ENCODE data around the gene TTLL5. TPM values are rescaled to one million over a fixed set of nuclear protein-coding genes. Genes with fewer than 3 reads are reported as not detected.
"Not testable (repeated sequence)": the region's sequence is repeated elsewhere in the genome, so short reads cannot be mapped to it uniquely, and the experiment has no call there.

The TTLL5 gene
- total RNA-seq, 2 donors from 2014 or later: 14.6 to 15.3 TPM

GRCh38 chr14:75904311-75904710 lies 243.3 kb downstream of the TTLL5 start:
- Mint-ChIP-seq H3K27me3 (ENCODE audit: low read depth) (no peaks in the 10 kb centered on the region), H3K27ac (no peak overlapping the region), H3K9me3 (no peaks in the 10 kb centered on the region), H3K4me1 (ENCODE audit: low read depth) (no peaks in the 10 kb centered on the region), H3K36me3 (ENCODE audit: insufficient read depth in 2 of 2) (no peaks in the 10 kb centered on the region), H3K4me3 (no peak overlapping the region)
- ATAC-seq (replicated peaks in 1 of 2) (no peak), DNase-seq (no peak)

GRCh38 chr14:75905147-75905904 lies 244.3 kb downstream of the TTLL5 start:
- H3K9me3 Mint-ChIP-seq: no peaks in the 10 kb centered on the region
- no peaks in the 10 kb centered on the region for H3K36me3 Mint-ChIP-seq (ENCODE audit: insufficient read depth in 2 of 2)
- H3K4me1 Mint-ChIP-seq (ENCODE audit: low read depth): no peaks in the 10 kb centered on the region
- H3K27ac Mint-ChIP-seq: no peak overlapping the region
- ATAC-seq (replicated peaks in 1 of 2) (no peak), DNase-seq (no peak)
- no peak overlapping the region for H3K4me3 Mint-ChIP-seq
- no peaks in the 10 kb centered on the region for H3K27me3 Mint-ChIP-seq (ENCODE audit: low read depth)

- no peak overlapping the region for H3K27ac Mint-ChIP-seq
- H3K27me3 Mint-ChIP-seq (ENCODE audit: low read depth): no peaks in the 10 kb centered on the region
- no peak overlapping the region for H3K4me3 Mint-ChIP-seq
- H3K36me3 Mint-ChIP-seq (ENCODE audit: insufficient read depth in 2 of 2): no peaks in the 10 kb centered on the region
- H3K4me1 Mint-ChIP-seq (ENCODE audit: low read depth): no peaks in the 10 kb centered on the region
- no peaks in the 10 kb centered on the region for H3K9me3 Mint-ChIP-seq
- no peak for ATAC-seq (replicated peaks in 1 of 2)
- DNase-seq: no peak
These were observed 245.2 kb downstream of the TTLL5 start for GRCh38 chr14:75906228-75906627.

GRCh38 chr14:75906680-75907280 lies 245.7 kb downstream of the TTLL5 start:
- H3K4me1 Mint-ChIP-seq (ENCODE audit: low read depth): no peaks in the 10 kb centered on the region
- no peak overlapping the region for H3K27ac Mint-ChIP-seq
- DNase-seq: peak; percentile 68 to 73
- H3K27me3 Mint-ChIP-seq (ENCODE audit: low read depth): no peaks in the 10 kb centered on the region
- ATAC-seq (replicated peaks in 1 of 2): peak in 1 of 2 donors; percentile 47
- no peak overlapping the region for H3K4me3 Mint-ChIP-seq
- H3K36me3 Mint-ChIP-seq (ENCODE audit: insufficient read depth in 2 of 2): no peaks in the 10 kb centered on the region
- no peaks in the 10 kb centered on the region for H3K9me3 Mint-ChIP-seq

GRCh38 chr14:75907756-75908359 lies 246.8 kb downstream of the TTLL5 start:
- no peaks in the 10 kb centered on the region for H3K36me3 Mint-ChIP-seq (ENCODE audit: insufficient read depth in 2 of 2)
- H3K4me3 Mint-ChIP-seq: no peak overlapping the region
- no peaks in the 10 kb centered on the region for H3K27me3 Mint-ChIP-seq (ENCODE audit: low read depth)
- H3K9me3 Mint-ChIP-seq: no peaks in the 10 kb centered on the region
- DNase-seq (no peak), ATAC-seq (replicated peaks in 1 of 2) (no peak)
- H3K27ac Mint-ChIP-seq: no peak overlapping the region
- H3K4me1 Mint-ChIP-seq (ENCODE audit: low read depth): no peaks in the 10 kb centered on the region

- no peaks in the 10 kb centered on the region for H3K4me1 Mint-ChIP-seq (ENCODE audit: low read depth)
- no peak overlapping the region for H3K27ac Mint-ChIP-seq
- DNase-seq (no peak), ATAC-seq (replicated peaks in 1 of 2) (no peak)
- no peaks in the 10 kb centered on the region for H3K36me3 Mint-ChIP-seq (ENCODE audit: insufficient read depth in 2 of 2)
- H3K27me3 Mint-ChIP-seq (ENCODE audit: low read depth): no peaks in the 10 kb centered on the region
- no peaks in the 10 kb centered on the region for H3K9me3 Mint-ChIP-seq
- H3K4me3 Mint-ChIP-seq: no peak overlapping the region
These were observed 248.6 kb downstream of the TTLL5 start for GRCh38 chr14:75909630-75910029.

- H3K27ac Mint-ChIP-seq: no peak overlapping the region
- no peak for ATAC-seq (replicated peaks in 1 of 2)
- H3K4me1 Mint-ChIP-seq (ENCODE audit: low read depth): no peaks in the 10 kb centered on the region
These were observed 249.0 kb downstream of the TTLL5 start for GRCh38 chr14:75910048-75910447.

GRCh38 chr14:75911883-75912282 lies 250.8 kb downstream of the TTLL5 start:
- Mint-ChIP-seq H3K27me3 (ENCODE audit: low read depth) (no peaks in the 10 kb centered on the region), H3K4me3 (no peak overlapping the region), H3K4me1 (ENCODE audit: low read depth) (no peaks in the 10 kb centered on the region), H3K9me3 (no peaks in the 10 kb centered on the region), H3K27ac (no peak overlapping the region), H3K36me3 (ENCODE audit: insufficient read depth in 2 of 2) (no peaks in the 10 kb centered on the region)
- DNase-seq (no peak), ATAC-seq (replicated peaks in 1 of 2) (no peak)

More at GRCh38 chr14:75910048-75910447, 249.0 kb downstream of the TTLL5 start:
- Mint-ChIP-seq H3K27me3 (ENCODE audit: low read depth) (no peaks in the 10 kb centered on the region), H3K4me3 (no peak overlapping the region), H3K36me3 (ENCODE audit: insufficient read depth in 2 of 2) (no peaks in the 10 kb centered on the region), H3K9me3 (no peaks in the 10 kb centered on the region)
- DNase-seq: no peak

- Mint-ChIP-seq H3K9me3 (no peaks in the 10 kb centered on the region), H3K27ac (no peak overlapping the region), H3K27me3 (ENCODE audit: low read depth) (no peaks in the 10 kb centered on the region), H3K4me3 (no peak overlapping the region), H3K36me3 (ENCODE audit: insufficient read depth in 2 of 2) (no peaks in the 10 kb centered on the region), H3K4me1 (ENCODE audit: low read depth) (no peaks in the 10 kb centered on the region)
- DNase-seq: no peak
- ATAC-seq (replicated peaks in 1 of 2): no peak
These were observed 252.1 kb downstream of the TTLL5 start for GRCh38 chr14:75913183-75913582.

GRCh38 chr14:75915045-75915444 lies 254.0 kb downstream of the TTLL5 start:
- H3K27ac Mint-ChIP-seq: no peak overlapping the region
- H3K27me3 Mint-ChIP-seq (ENCODE audit: low read depth): no peaks in the 10 kb centered on the region
- no peaks in the 10 kb centered on the region for H3K36me3 Mint-ChIP-seq (ENCODE audit: insufficient read depth in 2 of 2)

GRCh38 chr14:75917322-75917945 lies 256.4 kb downstream of the TTLL5 start:
- ATAC-seq (replicated peaks in 1 of 2): no peak

More at GRCh38 chr14:75915045-75915444, 254.0 kb downstream of the TTLL5 start:
- Mint-ChIP-seq H3K4me3 (no peak overlapping the region), H3K9me3 (no peaks in the 10 kb centered on the region), H3K4me1 (ENCODE audit: low read depth) (no peaks in the 10 kb centered on the region)
- DNase-seq (no peak), ATAC-seq (replicated peaks in 1 of 2) (no peak)

GRCh38 chr14:75917946-75918335 lies 256.9 kb downstream of the TTLL5 start:
- no peak for ATAC-seq (replicated peaks in 1 of 2)
- H3K4me3 Mint-ChIP-seq: no peak overlapping the region

More at GRCh38 chr14:75917322-75917945, 256.4 kb downstream of the TTLL5 start:
- H3K4me3 Mint-ChIP-seq: no peak overlapping the region
- H3K4me1 Mint-ChIP-seq (ENCODE audit: low read depth): no peaks in the 10 kb centered on the region
- peaks cover 2% of the 10 kb centered on the region in 2 donors for H3K36me3 Mint-ChIP-seq (ENCODE audit: insufficient read depth in 2 of 2)
- no peak overlapping the region for H3K27ac Mint-ChIP-seq
- peaks cover 2% of the 10 kb centered on the region in 2 donors for H3K9me3 Mint-ChIP-seq
- H3K27me3 Mint-ChIP-seq (ENCODE audit: low read depth): no peaks in the 10 kb centered on the region
- DNase-seq: no peak

GRCh38 chr14:75920421-75920820 lies 259.4 kb downstream of the TTLL5 start:
- ATAC-seq (replicated peaks in 1 of 2); H3K4me3 Mint-ChIP-seq; H3K27me3 Mint-ChIP-seq (ENCODE audit: low read depth); H3K4me1 Mint-ChIP-seq (ENCODE audit: low read depth); H3K9me3 Mint-ChIP-seq; H3K36me3 Mint-ChIP-seq (ENCODE audit: insufficient read depth in 2 of 2); DNase-seq; H3K27ac Mint-ChIP-seq: not testable (repeated sequence)

More at GRCh38 chr14:75917946-75918335, 256.9 kb downstream of the TTLL5 start:
- Mint-ChIP-seq H3K27ac (no peak overlapping the region), H3K4me1 (ENCODE audit: low read depth) (no peaks in the 10 kb centered on the region), H3K9me3 (peaks cover 2% of the 10 kb centered on the region in 2 donors), H3K27me3 (ENCODE audit: low read depth) (no peaks in the 10 kb centered on the region), H3K36me3 (ENCODE audit: insufficient read depth in 2 of 2) (peaks cover 2% of the 10 kb centered on the region in 2 donors)
- DNase-seq: no peak
